Prostate gland (tissue), 2 donors: Measurements from ENCODE around the gene CCDC30. TPM values are rescaled to one million over a fixed set of nuclear protein-coding genes. Genes with fewer than 3 reads are reported as not detected.

Experiments
- DNase-seq: peaks from one replicate; pipeline ENCODE4 v3.0.0-alpha.2; 2019; ENCODE audit warnings: low spot score
- H3K27ac ChIP-seq, 2 donors: fragments of 200-600 bp; sonication (generic); 2 replicates each; pipeline ENCODE4 v1.5.1; 2017 to 2019
- H3K27me3 ChIP-seq: fragments of 200-600 bp; sonication (generic); replicated peaks from 2 replicates; pipeline ENCODE4 v1.5.1; 2019; ENCODE audit not compliant: insufficient read depth
- H3K36me3 ChIP-seq, 2 donors: fragments of 200-600 bp; sonication (generic); 1 replicate in 1 of 2; 2 replicates in 1 of 2; pipeline versions ENCODE4 v1.5.1 to v1.8.1; 2017 to 2019
- H3K4me1 ChIP-seq: fragments of 200-600 bp; sonication (generic); replicated peaks from 2 replicates; pipeline ENCODE4 v1.5.1; 2019
- H3K4me3 ChIP-seq, 2 donors: fragments of 200-600 bp; sonication (generic); 2 replicates each; pipeline ENCODE4 v1.5.1; 2017 to 2019
- H3K9me3 ChIP-seq: fragments of 200-600 bp; sonication (generic); 2 replicates; pipeline ENCODE4 v1.5.1; 2017
- CTCF ChIP-seq, 4 experiments: fragments of 200-600 bp in 2 of 4; fragments of 450-650 bp in 2 of 4; sonication (generic) in 2 of 4; IDR thresholded peaks; 1 replicate in 3 of 4; 2 replicates in 1 of 4; pipeline ENCODE4 v1.5.1; 2016 to 2019; ENCODE audit warnings: antibody characterized with exemption in 4 of 4, mild to moderate bottlenecking in 2 of 4, moderate library complexity in 2 of 4
- POLR2A ChIP-seq: fragments of 450-650 bp; IDR thresholded peaks from one replicate; pipeline ENCODE4 v1.6.1; 2016; ENCODE audit warnings: antibody characterized with exemption, mild to moderate bottlenecking
- POLR2AphosphoS5 ChIP-seq: sonication (generic); formaldehyde crosslinking; IDR thresholded peaks from one replicate; pipeline ENCODE4 v1.6.1; 2017; ENCODE audit warnings: antibody characterized with exemption
- WGBS: methylation state at CpG from one replicate; pipeline ENCODE4 v1.1.5; 2018; 5-methylcytosine and 5-hydroxymethylcytosine counted together
- intact Hi-C: fragments of 100-400 bp; cut with DNase I; formaldehyde crosslinking; loops from one replicate; pipeline ENCODE4 v1.14.2; 2022
- total RNA-seq, 2 donors: library from RNA; depleted of rRNA; stranded (reverse); fragments of >200 nt; gene quantifications; one replicate each; pipeline ENCODE4 v1.1.0, GENCODE V29; 2016

CCDC30 gene
- total RNA-seq, 2 donors from 2014 or later: 1.8 to 6.2 TPM

GRCh38 chr1:42424201-42424600 is 38.9 kb upstream of the CCDC30 start:
- no peaks in the 10 kb centered on the region for H3K36me3 ChIP-seq
- no peak overlapping the region for H3K4me3 ChIP-seq
- 93% methylated on average over 4 of the region's 4 CpGs for WGBS
- H3K27me3 ChIP-seq: no peaks in the 10 kb centered on the region
- H3K9me3 ChIP-seq: no peaks in the 10 kb centered on the region
- no peaks in the 10 kb centered on the region for H3K4me1 ChIP-seq
- intact Hi-C loops: no loop called here
- TF ChIP-seq POLR2AphosphoS5 (no peak), CTCF (IDR thresholded peaks at IDR 0.05) (no peak)
- no peak overlapping the region for H3K27ac ChIP-seq
- no peak for DNase-seq

- no peak overlapping the region for H3K4me3 ChIP-seq
- H3K4me1 ChIP-seq: no peaks in the 10 kb centered on the region
- H3K27me3 ChIP-seq: no peaks in the 10 kb centered on the region
- H3K36me3 ChIP-seq: no peaks in the 10 kb centered on the region
- no peaks in the 10 kb centered on the region for H3K9me3 ChIP-seq
- intact Hi-C loops: no loop called here
- TF ChIP-seq POLR2AphosphoS5 (no peak), CTCF (IDR thresholded peaks at IDR 0.05) (no peak), POLR2A (no peak)
- no peak overlapping the region for H3K27ac ChIP-seq
- DNase-seq: no peak
- WGBS: 83% methylated on average over 4 of the region's 4 CpGs
Observed at GRCh38 chr1:42427240-42427639, 35.8 kb upstream of the CCDC30 start.

GRCh38 chr1:42429603-42430002 is 33.5 kb upstream of the CCDC30 start:
- H3K9me3 ChIP-seq: no peaks in the 10 kb centered on the region
- TF ChIP-seq CTCF (IDR thresholded peaks at IDR 0.05): no peak
- no peak for TF ChIP-seq POLR2A
- TF ChIP-seq POLR2AphosphoS5: no peak
- no peak overlapping the region for H3K4me3 ChIP-seq
- H3K4me1 ChIP-seq: no peaks in the 10 kb centered on the region
- intact Hi-C loops: no loop called here
- H3K27me3 ChIP-seq: no peaks in the 10 kb centered on the region
- H3K36me3 ChIP-seq: no peaks in the 10 kb centered on the region
- WGBS: 64% methylated on average over 1 of the region's 1 CpG
- no peak for DNase-seq
- H3K27ac ChIP-seq: no peak overlapping the region

GRCh38 chr1:42430286-42431135 is 32.6 kb upstream of the CCDC30 start:
- intact Hi-C loops: no loop called here
- 88% methylated on average over 3 of the region's 3 CpGs for WGBS
- H3K4me1 ChIP-seq: no peaks in the 10 kb centered on the region

More at GRCh38 chr1:42430286-42431135, 32.6 kb upstream of the CCDC30 start:
- no peak for TF ChIP-seq POLR2A
- TF ChIP-seq CTCF (IDR thresholded peaks at IDR 0.05): no peak
- no peak for TF ChIP-seq POLR2AphosphoS5
- H3K27me3 ChIP-seq: no peaks in the 10 kb centered on the region
- no peak overlapping the region for H3K4me3 ChIP-seq
- H3K27ac ChIP-seq: no peak overlapping the region
- no peak for DNase-seq
- H3K9me3 ChIP-seq: no peaks in the 10 kb centered on the region
- H3K36me3 ChIP-seq: no peaks in the 10 kb centered on the region
